Measurements from ENCODE around the gene DNAJB8. TPM values are rescaled to one million over a fixed set of nuclear protein-coding genes. Genes with fewer than 3 reads are reported as not detected.

DNAJB8 gene
- total and polyA plus RNA-seq, 9 of the 15 experiments (the other 6 are each of a cell fraction or from before 2014, with no cell fraction given) = not detected

GRCh38 chr3:128452678-128453275, 13.9 kb downstream of the DNAJB8 start (continued):
- TF ChIP-seq BRF2 (IDR thresholded peaks at IDR 0.05; ENCODE audit: borderline replicate concordance, insufficient read depth, insufficient read length) (no peak), TCF3 (CRISPR knock-in tag; IDR thresholded peaks at IDR 0.05) (no peak)

- no TSS peak for BruUV-seq (replicated peaks)
- no peaks in the 10 kb centered on the region for H3K36me3 ChIP-seq (ENCODE audit: control insufficient read depth, insufficient read depth, low read length)
- H3K27me3 ChIP-seq (ENCODE audit: control insufficient read depth in 2 of 2, insufficient read depth in 2 of 2, low read length in 2 of 2) = no peaks in the 10 kb centered on the region; a peak in 3 of 5 replicates
- H3K9me3 ChIP-seq (replicated peaks; ENCODE audit: control insufficient read depth, insufficient read depth, low read depth, low read length) = no peaks in the 10 kb centered on the region
- H3K4me3 ChIP-seq = no peak overlapping the region
- FAIRE-seq (no peak), ATAC-seq (no peak), DNase-seq (ENCODE audit: extremely low read depth in 1 of 4, low spot score in 3 of 4) (no peak)
- ChIA-PET CTCF (ENCODE audit: low intra/inter-chr PET ratio) (no interaction called here), POLR2A (interaction anchor here (1.4 kb wide), 1 partner anchor 11 kb away, joined by 4 read pairs; no protein-coding TSS in a partner anchor)
- no peaks in the 10 kb centered on the region for H3K79me2 ChIP-seq (ENCODE audit: control insufficient read depth, insufficient read depth, low read length)
- no peak overlapping the region for H2AFZ ChIP-seq (ENCODE audit: low read depth, low read length)
- H3K4me2 ChIP-seq (ENCODE audit: insufficient read depth, low read length) = no peak overlapping the region
- H3K4me1 ChIP-seq (replicated peaks in 1 of 2; ENCODE audit: control insufficient read depth in 2 of 2, insufficient read depth in 2 of 2, low read length in 2 of 2) = peaks cover 6 to 33% of the 10 kb centered on the region in 2 experiments; a peak in 3 of 5 replicates
- in situ Hi-C loops (cut with MboI) = no loop called here
- H3K27ac ChIP-seq (ENCODE audit: extremely low read depth, low read depth, low read length) = no peak overlapping the region
- 26% methylated on average over 4 of the region's 9 CpGs for WGBS (ENCODE audit: insufficient coverage, low coverage, missing lambda C conversion rate)
- H3K9ac ChIP-seq (ENCODE audit: insufficient read depth in 1 of 2, low read depth in 2 of 2, low read length in 2 of 2) = no peak overlapping the region
- H3K9me1 ChIP-seq (ENCODE audit: control insufficient read depth, insufficient read depth, low read length) = no peaks in the 10 kb centered on the region
- intact Hi-C loops (cut with micrococcal nuclease) = no loop called here
- H4K20me1 ChIP-seq (replicated peaks; ENCODE audit: control insufficient read depth, insufficient read depth, low read length) = no peaks in the 10 kb centered on the region
- TF ChIP-seq PREB (CRISPR knock-in tag; IDR thresholded peaks at IDR 0.05) (no peak), HOXB6 (CRISPR knock-in tag; IDR thresholded peaks at IDR 0.05; ENCODE audit: borderline replicate concordance) (no peak), ZNF280B (CRISPR knock-in tag; IDR thresholded peaks at IDR 0.05) (no peak), TRIM28 (IDR thresholded peaks at IDR 0.05) (no peak), RBBP5 (IDR thresholded peaks at IDR 0.05; ENCODE audit: borderline replicate concordance, insufficient read depth, low read length, poor library complexity, severe bottlenecking) (no peak), THAP12 (CRISPR knock-in tag; IDR thresholded peaks at IDR 0.05) (no peak), PCBP1 (IDR thresholded peaks at IDR 0.05; ENCODE audit: low read depth, low read length, poor library complexity, severe bottlenecking) (no peak)
Observed at GRCh38 chr3:128452120-128452519, 14.6 kb downstream of the DNAJB8 start.

Data from K562 (cell line).